H1 (cell line): Measurements from ENCODE around the gene GPR21. TPM values are rescaled to one million over a fixed set of nuclear protein-coding genes. Genes with fewer than 3 reads are reported as not detected.

Source experiments
- FOSL1 ChIP-seq: IDR thresholded peaks from 2 replicates; pipeline ENCODE4 v1.6.1; 2011; ENCODE audit warnings: mild to moderate bottlenecking, low read depth, low read length, moderate library complexity; ENCODE audit not compliant: insufficient read depth
- RFX5 ChIP-seq: IDR thresholded peaks from 2 replicates; pipeline ENCODE4 v1.6.1; 2011; ENCODE audit warnings: low read depth, low read length, improper control_type of control experiment, borderline replicate concordance
- SRF ChIP-seq: IDR thresholded peaks from 2 replicates; pipeline ENCODE4 v1.6.1; 2011; ENCODE audit warnings: mild to moderate bottlenecking, low read depth, low read length, moderate library complexity
- polyA plus RNA-seq, 7 experiments: library from polyadenylated mRNA; depleted of rRNA in 3 of 7; stranded (reverse) in 5 of 7; unstranded in 2 of 7; fragments of >200 nt in 5 of 7; fragments of 200-250 nt in 2 of 7; gene quantifications; 1 replicate in 5 of 7; 2 replicates in 1 of 7; 4 replicates in 1 of 7; pipeline versions ENCODE4 v1.2.1 to v1.2.3, GENCODE V29; 2011 to 2013; ENCODE audit warnings: missing spikeins in 2 of 7, mixed read lengths in 2 of 7
- total RNA-seq: library from RNA; stranded (reverse); fragmentation: NEBNext Ultra II Directional; extraction: Animal tissue kit (Norgen Biotek cat#: 25700); gene quantifications from 2 replicates; pipeline ENCODE4 v1.2.1, GENCODE V29; 2021

The GPR21 gene
- total and polyA plus RNA-seq, 2 of the 8 experiments (the other 6 are each of a cell fraction or from before 2014, with no cell fraction given): 0.58 to 0.71 TPM

DNA sequence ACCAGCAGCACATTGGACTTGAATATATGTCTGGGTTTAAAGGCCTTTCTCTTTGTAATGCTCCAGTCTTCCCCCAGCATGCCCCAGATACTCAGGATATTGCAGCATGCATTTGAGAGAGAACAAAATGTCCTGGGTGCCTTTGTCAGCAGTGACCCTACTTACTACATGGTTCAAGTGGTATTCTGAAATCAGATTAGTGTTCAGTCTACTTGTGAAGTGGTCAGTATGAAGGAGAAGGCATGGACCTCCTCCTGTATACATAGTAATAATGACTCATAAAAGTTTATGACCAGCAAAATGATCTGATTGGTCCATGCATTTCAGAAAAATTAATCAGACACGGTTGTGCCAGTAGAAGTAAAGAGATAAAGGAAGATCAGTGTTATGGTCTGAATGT lies 25.4 kb downstream of the GPR21 start (continued):
- TF ChIP-seq RFX5 (no peak), FOSL1 (no peak), SRF (no peak)
- TF ChIP-seq, all 59 proteins: peak for 0
